ENCODE results near the gene PFDN4. TPM values are rescaled to one million over a fixed set of nuclear protein-coding genes. Genes with fewer than 3 reads are reported as not detected.

PFDN4 gene
- total RNA-seq, 1 donor from 2014 or later, result 28.4 TPM

GRCh38 chr20:54212226-54212625, 4.3 kb downstream of the PFDN4 start:
- H3K4me1 Mint-ChIP-seq (ENCODE audit: unreplicated experiment), result peaks cover 19% of the 10 kb centered on the region
- DNase-seq (ENCODE audit: extremely low spot score, unreplicated experiment), result no peak
- H3K27me3 Mint-ChIP-seq, result no peaks in the 10 kb centered on the region
- no peak overlapping the region for H3K27ac Mint-ChIP-seq
- H3K4me3 Mint-ChIP-seq, result no peak overlapping the region
- H3K36me3 Mint-ChIP-seq, result peaks cover 36% of the 10 kb centered on the region
- TF ChIP-seq, protein P1, sequence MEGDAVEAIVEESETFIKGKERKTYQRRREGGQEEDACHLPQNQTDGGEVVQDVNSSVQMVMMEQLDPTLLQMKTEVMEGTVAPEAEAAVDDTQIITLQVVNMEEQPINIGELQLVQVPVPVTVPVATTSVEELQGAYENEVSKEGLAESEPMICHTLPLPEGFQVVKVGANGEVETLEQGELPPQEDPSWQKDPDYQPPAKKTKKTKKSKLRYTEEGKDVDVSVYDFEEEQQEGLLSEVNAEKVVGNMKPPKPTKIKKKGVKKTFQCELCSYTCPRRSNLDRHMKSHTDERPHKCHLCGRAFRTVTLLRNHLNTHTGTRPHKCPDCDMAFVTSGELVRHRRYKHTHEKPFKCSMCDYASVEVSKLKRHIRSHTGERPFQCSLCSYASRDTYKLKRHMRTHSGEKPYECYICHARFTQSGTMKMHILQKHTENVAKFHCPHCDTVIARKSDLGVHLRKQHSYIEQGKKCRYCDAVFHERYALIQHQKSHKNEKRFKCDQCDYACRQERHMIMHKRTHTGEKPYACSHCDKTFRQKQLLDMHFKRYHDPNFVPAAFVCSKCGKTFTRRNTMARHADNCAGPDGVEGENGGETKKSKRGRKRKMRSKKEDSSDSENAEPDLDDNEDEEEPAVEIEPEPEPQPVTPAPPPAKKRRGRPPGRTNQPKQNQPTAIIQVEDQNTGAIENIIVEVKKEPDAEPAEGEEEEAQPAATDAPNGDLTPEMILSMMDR (conservative IDR thresholded peaks at IDR 0.05), result no peak
- H3K9me3 Mint-ChIP-seq, result no peaks in the 10 kb centered on the region

GRCh38 chr20:54212871-54213270, 5.0 kb downstream of the PFDN4 start:
- TF ChIP-seq, protein P1 (conservative IDR thresholded peaks at IDR 0.05), result no peak
- H3K36me3 Mint-ChIP-seq, result peaks cover 36% of the 10 kb centered on the region
- no peaks in the 10 kb centered on the region for H3K27me3 Mint-ChIP-seq
- H3K9me3 Mint-ChIP-seq, result no peaks in the 10 kb centered on the region
- DNase-seq (ENCODE audit: extremely low spot score, unreplicated experiment), result no peak
- H3K27ac Mint-ChIP-seq, result no peak overlapping the region
- no peak overlapping the region for H3K4me3 Mint-ChIP-seq
- peaks cover 19% of the 10 kb centered on the region for H3K4me1 Mint-ChIP-seq (ENCODE audit: unreplicated experiment)

DNA sequence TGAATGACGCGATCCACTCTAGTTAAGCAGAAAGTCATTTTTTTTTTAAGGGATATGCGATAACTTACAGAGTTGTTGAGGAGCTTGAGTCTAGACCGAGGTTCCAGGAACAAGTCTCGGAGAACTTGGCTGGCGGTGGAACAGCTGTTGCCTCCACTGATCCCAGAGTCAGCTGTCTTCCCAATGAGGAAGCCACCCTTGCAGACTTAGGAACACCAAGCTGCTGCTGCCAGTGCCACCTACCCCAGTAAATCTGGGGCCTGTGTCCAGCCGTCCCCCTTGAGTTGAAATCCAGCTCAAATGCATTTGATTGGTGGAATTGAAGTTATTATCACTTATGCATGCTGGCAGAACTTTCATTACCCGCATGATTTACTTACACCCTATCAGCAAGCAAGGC, 6.7 kb downstream of the PFDN4 start:
- no peak for DNase-seq (ENCODE audit: extremely low spot score, unreplicated experiment)
- Mint-ChIP-seq H3K27ac (no peak overlapping the region), H3K27me3 (no peaks in the 10 kb centered on the region), H3K4me3 (no peak overlapping the region), H3K36me3 (peaks cover 34% of the 10 kb centered on the region), H3K9me3 (no peaks in the 10 kb centered on the region), H3K4me1 (ENCODE audit: unreplicated experiment) (peaks cover 11% of the 10 kb centered on the region)
- TF ChIP-seq, protein P1 (conservative IDR thresholded peaks at IDR 0.05), result no peak

- no peaks in the 10 kb centered on the region for H3K9me3 Mint-ChIP-seq
- peaks cover 6% of the 10 kb centered on the region for H3K4me1 Mint-ChIP-seq (ENCODE audit: unreplicated experiment)
- DNase-seq (ENCODE audit: extremely low spot score, unreplicated experiment), result no peak
- H3K4me3 Mint-ChIP-seq, result no peak overlapping the region
- no peak overlapping the region for H3K27ac Mint-ChIP-seq
- H3K36me3 Mint-ChIP-seq, result peaks cover 29% of the 10 kb centered on the region
- H3K27me3 Mint-ChIP-seq, result no peaks in the 10 kb centered on the region
- TF ChIP-seq, protein P1 (conservative IDR thresholded peaks at IDR 0.05), result no peak
Measured at GRCh38 chr20:54215157-54215789, 7.4 kb downstream of the PFDN4 start.

DNA sequence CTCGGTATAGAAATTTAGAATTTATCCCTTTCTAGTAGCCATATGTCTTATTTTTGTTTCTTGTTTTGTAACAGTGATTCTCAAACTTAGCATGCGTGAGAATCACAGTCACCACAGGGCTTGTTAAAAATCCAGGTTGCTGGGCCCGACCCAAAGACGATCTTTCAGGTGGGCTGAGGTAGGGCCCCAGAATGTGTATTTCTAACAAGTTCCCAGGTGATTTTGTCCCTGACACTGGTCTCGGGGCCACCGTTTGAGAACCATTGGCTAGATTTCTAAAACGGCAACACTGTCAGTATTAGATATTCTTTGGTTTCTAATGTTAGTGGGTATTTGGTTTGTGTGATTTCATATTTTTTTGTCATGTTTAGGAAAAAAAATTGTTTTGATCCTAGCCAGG, 9.9 kb downstream of the PFDN4 start:
- no peak overlapping the region for H3K4me3 Mint-ChIP-seq
- no peak for DNase-seq (ENCODE audit: extremely low spot score, unreplicated experiment)
- peaks cover 15% of the 10 kb centered on the region for H3K36me3 Mint-ChIP-seq
- TF ChIP-seq, protein P1 (conservative IDR thresholded peaks at IDR 0.05), result no peak
- no peaks in the 10 kb centered on the region for H3K27me3 Mint-ChIP-seq
- H3K4me1 Mint-ChIP-seq (ENCODE audit: unreplicated experiment), result peaks cover 11% of the 10 kb centered on the region
- H3K27ac Mint-ChIP-seq, result no peak overlapping the region
- no peaks in the 10 kb centered on the region for H3K9me3 Mint-ChIP-seq
